HEK293 (cell line): ENCODE measurements around the gene COQ7.

Experiments
- CTCF ChIA-PET: fragments of 350-600 bp; formaldehyde crosslinking; extraction: SDS; loops from one replicate; lab custom pipeline; 2021; ENCODE audit warnings: antibody characterized with exemption; lab: Yijun Ruan, JAX
- POLR2A ChIA-PET: fragments of 300-600 bp; formaldehyde crosslinking; extraction: SDS; loops from one replicate; lab custom pipeline; 2020; ENCODE audit warnings: antibody characterized with exemption, inconsistent platforms; lab: Yijun Ruan, JAX
- H3K27ac ChIP-seq: fragments of 200-500 bp; sonication (Bioruptor generic); 2 replicates; pipeline ENCODE4 v1.5.1; 2014; ENCODE audit warnings: low read depth, low read length, control low read depth, inconsistent platforms; ENCODE audit errors: extremely low read depth
- H3K36me3 ChIP-seq, 2 experiments: fragments of 200-500 bp in 1 of 2; sonication (Bioruptor generic) in 1 of 2; 1 replicate in 1 of 2; 2 replicates in 1 of 2; pipeline ENCODE4 v1.5.1; 2014 to 2017; ENCODE audit warnings: inconsistent platforms in 2 of 2, low read length in 2 of 2; ENCODE audit not compliant: control insufficient read depth in 2 of 2, insufficient read depth in 1 of 2
- H3K4me1 ChIP-seq: fragments of 200-500 bp; sonication (Bioruptor generic); 2 replicates; pipeline ENCODE4 v1.5.1; 2014; ENCODE audit warnings: mild to moderate bottlenecking, low read length, inconsistent platforms; ENCODE audit not compliant: control insufficient read depth, insufficient read depth
- H3K4me3 ChIP-seq: 2 replicates; pipeline ENCODE4 v1.5.1; 2011; ENCODE audit warnings: low read depth, mild to moderate bottlenecking, control low read depth, low read length, moderate library complexity
- H3K9me3 ChIP-seq: fragments of 200-500 bp; sonication (Bioruptor generic); 2 replicates; pipeline ENCODE4 v1.5.1; 2014; ENCODE audit warnings: low read depth, low read length, inconsistent platforms; ENCODE audit not compliant: control insufficient read depth, insufficient read depth
- ATF2 ChIP-seq: fragments of 450-650 bp; formaldehyde crosslinking; IDR thresholded peaks from 2 replicates; pipeline ENCODE4 v1.5.1; 2016; ENCODE audit warnings: missing biosample characterization, missing genetic modification characterization, low read depth
- IKZF3 ChIP-seq: fragments of 450-650 bp; IDR thresholded peaks from 2 replicates; pipeline ENCODE4 v1.5.0; 2018; ENCODE audit warnings: missing biosample characterization, mild to moderate bottlenecking, missing genetic modification characterization, moderate library complexity
- KLF10 ChIP-seq: fragments of 450-650 bp; IDR thresholded peaks from 2 replicates; pipeline ENCODE4 v1.5.1; 2018; ENCODE audit warnings: missing biosample characterization, mild to moderate bottlenecking, missing genetic modification characterization
- KLF9 ChIP-seq: fragments of 450-650 bp; formaldehyde crosslinking; IDR thresholded peaks from 2 replicates; pipeline ENCODE4 v1.5.1; 2016; ENCODE audit warnings: missing biosample characterization, missing genetic modification characterization, low read depth
- MEIS1 ChIP-seq: sonication (generic); formaldehyde crosslinking; IDR thresholded peaks from 2 replicates; pipeline ENCODE4 v1.8.1; 2022; ENCODE audit warnings: missing genetic modification reagents, mild to moderate bottlenecking, borderline replicate concordance
- MYNN ChIP-seq: fragments of 450-650 bp; formaldehyde crosslinking; IDR thresholded peaks from 2 replicates; pipeline ENCODE4 v1.5.1; 2016; ENCODE audit warnings: missing biosample characterization, missing genetic modification characterization, borderline replicate concordance
- OSR2 ChIP-seq: fragments of 450-650 bp; formaldehyde crosslinking; IDR thresholded peaks from 2 replicates; pipeline ENCODE4 v1.5.1; 2016; ENCODE audit warnings: missing biosample characterization, missing genetic modification characterization
- PATZ1 ChIP-seq: fragments of 450-650 bp; formaldehyde crosslinking; IDR thresholded peaks from 2 replicates; pipeline ENCODE4 v1.5.1; 2016; ENCODE audit warnings: missing biosample characterization, missing genetic modification characterization
- PBX3 ChIP-seq: sonication (generic); formaldehyde crosslinking; IDR thresholded peaks from 2 replicates; pipeline ENCODE4 v1.8.1; 2022; ENCODE audit warnings: mild to moderate bottlenecking, moderate library complexity, missing genetic modification reagents
- TCF7L2 ChIP-seq: IDR thresholded peaks from 2 replicates; pipeline ENCODE4 v1.6.1; 2011; ENCODE audit warnings: low read depth, mild to moderate bottlenecking, inconsistent platforms, low read length, moderate library complexity, borderline replicate concordance
- ZBTB1 ChIP-seq: fragments of 450-650 bp; formaldehyde crosslinking; IDR thresholded peaks from 2 replicates; pipeline ENCODE4 v1.5.1; 2016; ENCODE audit warnings: missing biosample characterization, missing genetic modification characterization
- ZBTB48 ChIP-seq: fragments of 450-650 bp; formaldehyde crosslinking; IDR thresholded peaks from 2 replicates; pipeline ENCODE4 v1.5.1; 2016; ENCODE audit warnings: missing biosample characterization, missing genetic modification characterization
- ZNF133 ChIP-seq: fragments of 450-650 bp; formaldehyde crosslinking; IDR thresholded peaks from 2 replicates; pipeline ENCODE4 v1.5.1; 2016; ENCODE audit warnings: missing biosample characterization, missing genetic modification characterization
- ZNF214 ChIP-seq: fragments of 450-650 bp; formaldehyde crosslinking; IDR thresholded peaks from 2 replicates; pipeline ENCODE4 v1.5.1; 2017; ENCODE audit warnings: missing biosample characterization, mild to moderate bottlenecking, missing genetic modification characterization, borderline replicate concordance
- ZNF24 ChIP-seq: fragments of 450-650 bp; formaldehyde crosslinking; IDR thresholded peaks from 2 replicates; pipeline ENCODE4 v1.5.1; 2016; ENCODE audit warnings: missing biosample characterization, missing genetic modification characterization
- ZNF350 ChIP-seq: fragments of 450-650 bp; formaldehyde crosslinking; IDR thresholded peaks from 2 replicates; pipeline ENCODE4 v1.5.0; 2017; ENCODE audit warnings: missing biosample characterization, mild to moderate bottlenecking, missing genetic modification characterization
- ZNF404 ChIP-seq: fragments of 450-650 bp; formaldehyde crosslinking; IDR thresholded peaks from 2 replicates; pipeline ENCODE4 v1.5.1; 2017; ENCODE audit warnings: missing biosample characterization, missing genetic modification characterization
- ZNF416 ChIP-seq: fragments of 450-650 bp; formaldehyde crosslinking; IDR thresholded peaks from 2 replicates; pipeline ENCODE4 v1.5.1; 2016; ENCODE audit warnings: missing biosample characterization, missing genetic modification characterization
- ZNF426 ChIP-seq: fragments of 450-650 bp; formaldehyde crosslinking; IDR thresholded peaks from 2 replicates; pipeline ENCODE4 v1.5.1; 2017; ENCODE audit warnings: missing biosample characterization, missing genetic modification characterization, mild to moderate bottlenecking, inconsistent platforms, moderate library complexity
- ZNF549 ChIP-seq: fragments of 450-650 bp; IDR thresholded peaks from 2 replicates; pipeline ENCODE4 v1.5.1; 2018; ENCODE audit warnings: missing biosample characterization, missing genetic modification characterization, mild to moderate bottlenecking, inconsistent platforms, moderate library complexity
- ZNF561 ChIP-seq: fragments of 450-650 bp; IDR thresholded peaks from 2 replicates; pipeline ENCODE4 v1.5.1; 2018; ENCODE audit warnings: missing biosample characterization, missing genetic modification characterization, borderline replicate concordance
- ZNF571 ChIP-seq: fragments of 450-650 bp; formaldehyde crosslinking; IDR thresholded peaks from 2 replicates; pipeline ENCODE4 v1.5.0; 2017; ENCODE audit warnings: missing biosample characterization, missing genetic modification characterization
- ZNF610 ChIP-seq: fragments of 450-650 bp; formaldehyde crosslinking; IDR thresholded peaks from 2 replicates; pipeline ENCODE4 v1.5.1; 2016; ENCODE audit warnings: missing biosample characterization, missing genetic modification characterization, borderline replicate concordance
- ZNF621 ChIP-seq: fragments of 450-650 bp; formaldehyde crosslinking; IDR thresholded peaks from 2 replicates; pipeline ENCODE4 v1.5.1; 2017; ENCODE audit warnings: missing biosample characterization, missing genetic modification characterization
- ZNF623 ChIP-seq: fragments of 450-650 bp; formaldehyde crosslinking; IDR thresholded peaks from 2 replicates; pipeline ENCODE4 v1.5.1; 2016; ENCODE audit warnings: missing biosample characterization, missing genetic modification characterization
- ZNF660 ChIP-seq: fragments of 450-650 bp; IDR thresholded peaks from 2 replicates; pipeline ENCODE4 v1.5.1; 2018; ENCODE audit warnings: missing biosample characterization, mild to moderate bottlenecking, missing genetic modification characterization
- ZNF670 ChIP-seq: fragments of 450-650 bp; formaldehyde crosslinking; IDR thresholded peaks from 2 replicates; pipeline ENCODE4 v1.5.1; 2016; ENCODE audit warnings: missing biosample characterization, missing genetic modification characterization, low read depth
- ZNF677 ChIP-seq: fragments of 450-650 bp; IDR thresholded peaks from 2 replicates; pipeline ENCODE4 v1.5.0; 2018; ENCODE audit warnings: missing biosample characterization, mild to moderate bottlenecking, missing genetic modification characterization, moderate library complexity
- ZNF704 ChIP-seq: fragments of 450-650 bp; formaldehyde crosslinking; IDR thresholded peaks from 2 replicates; pipeline ENCODE4 v1.5.1; 2016; ENCODE audit warnings: missing biosample characterization, missing genetic modification characterization
- ZSCAN18 ChIP-seq: fragments of 450-650 bp; formaldehyde crosslinking; IDR thresholded peaks from 2 replicates; pipeline ENCODE4 v1.5.1; 2016; ENCODE audit warnings: missing biosample characterization, missing genetic modification characterization
- ZSCAN30 ChIP-seq: fragments of 450-650 bp; IDR thresholded peaks from 2 replicates; pipeline ENCODE4 v1.5.1; 2018; ENCODE audit warnings: missing biosample characterization, mild to moderate bottlenecking, missing genetic modification characterization, moderate library complexity

The COQ7 gene

GRCh38 chr16:19113577-19114358 lies 46.4 kb downstream of the COQ7 start, which contains the start of gene ITPRIPL2:
TSS of gene ITPRIPL2 (plus strand) at chr16:19113964. CDS start at chr16:19114462, 498 bp downstream.
- H3K36me3 ChIP-seq = peaks cover 0 to 16% of the 10 kb centered on the region in 2 experiments; a peak in 1 of 3 replicates
- ChIA-PET POLR2A (interaction anchor here (0.6 to 2.8 kb wide), 8 partner anchors 10 to 438 kb away, joined by 3 to 16 read pairs (median 6); partner anchors contain the start of genes ARL6IP1 and RPS15A), CTCF (interaction anchor here (0.5 to 2.3 kb wide), 11 partner anchors 9 to 271 kb away, joined by 3 to 10 read pairs (median 4); no protein-coding TSS in a partner anchor)
- peak within 1 kb of the TSS; percentile 82 for H3K27ac ChIP-seq
- peaks cover 2% of the 10 kb centered on the region; the same call in 1 of the 2 replicates for H3K4me1 ChIP-seq
- H3K4me3 ChIP-seq = peak within 1 kb of the TSS; percentile 69
- H3K9me3 ChIP-seq = no peaks in the 10 kb centered on the region
- peak; percentile 49; the same call in 1 of the 2 replicates for TF ChIP-seq KLF9
- TF ChIP-seq ZNF660 (tag by site-specific recombination) = peak; percentile 64; the same call in 1 of the 2 replicates
- no peak for TF ChIP-seq ZNF404 (tag by site-specific recombination)
- TF ChIP-seq ZNF561 (tag by site-specific recombination) = no peak
- TF ChIP-seq ZNF670 (tag by site-specific recombination) = no peak
- peak; percentile 80; the same call in 1 of the 2 replicates for TF ChIP-seq ZBTB48 (tag by site-specific recombination)
- TF ChIP-seq ZNF214 (tag by site-specific recombination) = no peak
- TF ChIP-seq MYNN = no peak
- TF ChIP-seq PBX3 (CRISPR knock-in tag) = no peak
- no peak for TF ChIP-seq ZNF571 (tag by site-specific recombination)
- TF ChIP-seq ZSCAN30 (tag by site-specific recombination) = no peak
- TF ChIP-seq ZNF426 (tag by site-specific recombination) = no peak
- no peak for TF ChIP-seq ZNF549
- TF ChIP-seq IKZF3 (tag by site-specific recombination) = peak; percentile 72
- TF ChIP-seq KLF10 (tag by site-specific recombination) = no peak
- no peak for TF ChIP-seq ZNF704 (tag by site-specific recombination)
- TF ChIP-seq ZNF610 = 0 out of 2 replicates have a peak, but pooled peaks have one; percentile 42
- no peak for TF ChIP-seq ZNF621 (tag by site-specific recombination)
- TF ChIP-seq TCF7L2 = no peak
- TF ChIP-seq ZNF350 (tag by site-specific recombination) = no peak
- TF ChIP-seq ZSCAN18 = no peak
- no peak for TF ChIP-seq ZNF623 (tag by site-specific recombination)
- TF ChIP-seq ATF2 (tag by site-specific recombination) = no peak
- no peak for TF ChIP-seq ZNF24 (tag by site-specific recombination)
- no peak for TF ChIP-seq OSR2 (tag by site-specific recombination)
- TF ChIP-seq ZBTB1 (tag by site-specific recombination) = no peak
- no peak for TF ChIP-seq ZNF133 (tag by site-specific recombination)
- peak; percentile 39; the same call in 1 of the 2 replicates for TF ChIP-seq ZNF677 (tag by site-specific recombination)
- no peak for TF ChIP-seq MEIS1 (CRISPR knock-in tag)
- no peak for TF ChIP-seq ZNF416 (tag by site-specific recombination)
- peak; percentile 67 for TF ChIP-seq PATZ1 (tag by site-specific recombination)
